Skeletal muscle satellite cell (primary cell): ENCODE measurements around the gene COPS4.
"Not testable (repeated sequence)": the region's sequence is repeated elsewhere in the genome, so short reads cannot be mapped to it uniquely, and the experiment has no call there.

Experiments used
- H3K27me3 ChIP-seq: 2 replicates; pipeline ENCODE4 v1.7.0; 2013; ENCODE audit warnings: low read length; ENCODE audit not compliant: control insufficient read depth, insufficient read depth
- H3K36me3 ChIP-seq: 2 replicates; pipeline ENCODE4 v1.7.0; 2013; ENCODE audit warnings: mild to moderate bottlenecking, control low read depth, low read length; ENCODE audit not compliant: insufficient read depth
- H3K4me1 ChIP-seq: 2 replicates; pipeline ENCODE4 v1.7.0; 2013; ENCODE audit warnings: low read length; ENCODE audit not compliant: control insufficient read depth, insufficient read depth
- H3K4me2 ChIP-seq: 2 replicates; pipeline ENCODE4 v1.7.0; 2013; ENCODE audit warnings: mild to moderate bottlenecking, low read length
- H3K4me3 ChIP-seq: 2 replicates; pipeline ENCODE4 v1.7.0; 2013; ENCODE audit warnings: low read length
- H3K9ac ChIP-seq: 2 replicates; pipeline ENCODE4 v1.7.0; 2013; ENCODE audit warnings: mild to moderate bottlenecking, low read depth, low read length, moderate library complexity
- H3K9me3 ChIP-seq: replicated peaks from 2 replicates; pipeline ENCODE4 v1.7.0; 2013; ENCODE audit warnings: mild to moderate bottlenecking, control low read depth, low read length

The COPS4 gene

GRCh38 chr4:83065266-83065665 is 30.3 kb downstream of the COPS4 start:
- no peak overlapping the region for H3K9ac ChIP-seq

GRCh38 chr4:83067058-83067639 is 32.2 kb downstream of the COPS4 start:
- H3K27me3 ChIP-seq: no peaks in the 10 kb centered on the region
- peaks cover 48% of the 10 kb centered on the region for H3K36me3 ChIP-seq
- H3K4me1 ChIP-seq: peaks cover 9% of the 10 kb centered on the region
- no peak overlapping the region for H3K4me3 ChIP-seq
- H3K9me3 ChIP-seq: no peaks in the 10 kb centered on the region
- H3K4me2 ChIP-seq: no peak overlapping the region
- H3K9ac ChIP-seq: no peak overlapping the region

More at GRCh38 chr4:83065266-83065665, 30.3 kb downstream of the COPS4 start:
- Histone ChIP-seq H3K4me2 (no peak overlapping the region), H3K27me3 (no peaks in the 10 kb centered on the region), H3K9me3 (no peaks in the 10 kb centered on the region), H3K4me3 (no peak overlapping the region), H3K36me3 (peaks cover 57% of the 10 kb centered on the region), H3K4me1 (peaks cover 3% of the 10 kb centered on the region)

- H3K9me3 ChIP-seq: no peaks in the 10 kb centered on the region
- H3K9ac ChIP-seq: no peak overlapping the region
- no peak overlapping the region for H3K4me3 ChIP-seq
- no peak overlapping the region for H3K4me2 ChIP-seq
- peaks cover 23% of the 10 kb centered on the region for H3K4me1 ChIP-seq
- H3K36me3 ChIP-seq: peaks cover 33% of the 10 kb centered on the region
- H3K27me3 ChIP-seq: no peaks in the 10 kb centered on the region
These were observed 36.1 kb downstream of the COPS4 start for GRCh38 chr4:83071116-83071515.

GRCh38 chr4:83074086-83074704 is 39.2 kb downstream of the COPS4 start:
- no peaks in the 10 kb centered on the region for H3K9me3 ChIP-seq
- H3K4me2 ChIP-seq: no peak overlapping the region
- peaks cover 22% of the 10 kb centered on the region for H3K36me3 ChIP-seq
- H3K4me1 ChIP-seq: peaks cover 19% of the 10 kb centered on the region
- no peak overlapping the region for H3K9ac ChIP-seq
- no peak overlapping the region for H3K4me3 ChIP-seq
- no peaks in the 10 kb centered on the region for H3K27me3 ChIP-seq

GRCh38 chr4:83074783-83075182 is 39.8 kb downstream of the COPS4 start:
- Histone ChIP-seq H3K36me3 (peaks cover 18% of the 10 kb centered on the region), H3K4me1 (peaks cover 19% of the 10 kb centered on the region)
- H3K4me2 ChIP-seq, H3K9ac ChIP-seq, H3K27me3 ChIP-seq, H3K9me3 ChIP-seq, H3K4me3 ChIP-seq: not testable (repeated sequence)

GRCh38 chr4:83075311-83076095 is 40.5 kb downstream of the COPS4 start:
- H3K4me1 ChIP-seq: peaks cover 17% of the 10 kb centered on the region
- peak overlapping the region; percentile 26 for H3K4me2 ChIP-seq
- no peaks in the 10 kb centered on the region for H3K9me3 ChIP-seq
- peaks cover 14% of the 10 kb centered on the region for H3K36me3 ChIP-seq
- no peak overlapping the region for H3K4me3 ChIP-seq
- H3K27me3 ChIP-seq: no peaks in the 10 kb centered on the region
- peak overlapping the region; percentile 8 for H3K9ac ChIP-seq

GRCh38 chr4:83080561-83080960 is 45.6 kb downstream of the COPS4 start:
- peaks cover 6% of the 10 kb centered on the region for H3K36me3 ChIP-seq
- H3K9ac ChIP-seq: no peak overlapping the region
- H3K9me3 ChIP-seq: no peaks in the 10 kb centered on the region
- no peaks in the 10 kb centered on the region for H3K27me3 ChIP-seq
- no peak overlapping the region for H3K4me2 ChIP-seq
- peaks cover 6% of the 10 kb centered on the region for H3K4me1 ChIP-seq
- H3K4me3 ChIP-seq: no peak overlapping the region

- H3K36me3 ChIP-seq: no peaks in the 10 kb centered on the region
- no peaks in the 10 kb centered on the region for H3K4me1 ChIP-seq
- no peak overlapping the region for H3K4me2 ChIP-seq
- H3K9me3 ChIP-seq: no peaks in the 10 kb centered on the region
- H3K9ac ChIP-seq: no peak overlapping the region
- no peaks in the 10 kb centered on the region for H3K27me3 ChIP-seq
- no peak overlapping the region for H3K4me3 ChIP-seq
These were observed 47.8 kb downstream of the COPS4 start for GRCh38 chr4:83082777-83083176.

GRCh38 chr4:83083925-83084475 is 49.0 kb downstream of the COPS4 start:
- Histone ChIP-seq H3K9ac (no peak overlapping the region), H3K4me2 (no peak overlapping the region), H3K27me3 (no peaks in the 10 kb centered on the region), H3K4me3 (no peak overlapping the region), H3K9me3 (no peaks in the 10 kb centered on the region), H3K4me1 (no peaks in the 10 kb centered on the region), H3K36me3 (no peaks in the 10 kb centered on the region)

GRCh38 chr4:83084956-83085355 is 50.0 kb downstream of the COPS4 start:
- H3K4me2 ChIP-seq, H3K4me3 ChIP-seq, H3K9ac ChIP-seq, H3K27me3 ChIP-seq, H3K36me3 ChIP-seq, H3K9me3 ChIP-seq, H3K4me1 ChIP-seq: not testable (repeated sequence)

- Histone ChIP-seq H3K9me3 (no peaks in the 10 kb centered on the region), H3K36me3 (no peaks in the 10 kb centered on the region), H3K9ac (no peak overlapping the region), H3K4me1 (no peaks in the 10 kb centered on the region), H3K27me3 (peaks cover 7% of the 10 kb centered on the region), H3K4me3 (no peak overlapping the region), H3K4me2 (no peak overlapping the region)
These were observed 54.6 kb downstream of the COPS4 start for GRCh38 chr4:83089410-83090157.
